Duodenal mucosa (tissue), 2 donors: ENCODE measurements around the gene TBRG4.

ENCODE experiments used
- H3K27ac ChIP-seq: one replicate; pipeline ENCODE4 v1.7.0; 2013; ENCODE audit warnings: low read depth, low read length
- H3K27me3 ChIP-seq, 2 donors: one replicate each; pipeline ENCODE4 v1.7.0; 2013; ENCODE audit warnings: low read length in 2 of 2, control low read depth in 1 of 2; ENCODE audit not compliant: insufficient read depth in 2 of 2, control insufficient read depth in 1 of 2
- H3K36me3 ChIP-seq, 2 donors: one replicate each; pipeline ENCODE4 v1.7.0; 2013; ENCODE audit warnings: low read length in 2 of 2, control low read depth in 1 of 2; ENCODE audit not compliant: insufficient read depth in 2 of 2, control insufficient read depth in 1 of 2
- H3K4me1 ChIP-seq, 2 donors: one replicate each; pipeline ENCODE4 v1.7.0; 2013; ENCODE audit warnings: low read length in 2 of 2, control low read depth in 1 of 2; ENCODE audit not compliant: insufficient read depth in 2 of 2, control insufficient read depth in 1 of 2
- H3K4me3 ChIP-seq, 2 donors: one replicate each; pipeline ENCODE4 v1.7.0; 2013; ENCODE audit warnings: low read length in 2 of 2, low read depth in 1 of 2
- H3K9ac ChIP-seq, 2 donors: one replicate each; pipeline ENCODE4 v1.7.0; 2013; ENCODE audit warnings: low read length in 2 of 2, low read depth in 1 of 2
- H3K9me3 ChIP-seq, 2 donors: one replicate each; pipeline ENCODE4 v1.7.0; 2013; ENCODE audit warnings: low read length in 2 of 2, control low read depth in 1 of 2; ENCODE audit not compliant: control insufficient read depth in 1 of 2

Gene TBRG4

DNA sequence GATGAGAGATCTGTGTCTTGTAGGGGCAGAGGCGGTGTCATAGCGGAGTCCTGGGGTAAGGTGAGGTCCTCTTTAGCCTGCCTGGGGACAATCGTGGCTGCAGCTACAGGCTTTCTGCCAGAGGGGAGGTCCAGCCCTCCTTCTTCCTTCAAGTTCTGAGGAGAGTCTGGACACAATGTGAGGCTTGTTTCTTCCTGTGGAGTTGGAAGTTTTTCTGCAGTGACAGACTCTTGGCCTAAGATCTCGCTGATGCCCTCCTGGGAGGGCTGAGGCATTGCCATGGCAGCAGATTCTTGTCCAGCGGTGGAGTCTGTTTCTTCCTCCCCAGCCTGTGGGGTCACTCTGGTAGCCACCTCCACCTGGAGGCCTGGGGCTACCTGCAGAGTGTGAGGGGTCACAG, 27.2 kb downstream of the TBRG4 start:
- H3K9ac ChIP-seq = no peak overlapping the region

DNA sequence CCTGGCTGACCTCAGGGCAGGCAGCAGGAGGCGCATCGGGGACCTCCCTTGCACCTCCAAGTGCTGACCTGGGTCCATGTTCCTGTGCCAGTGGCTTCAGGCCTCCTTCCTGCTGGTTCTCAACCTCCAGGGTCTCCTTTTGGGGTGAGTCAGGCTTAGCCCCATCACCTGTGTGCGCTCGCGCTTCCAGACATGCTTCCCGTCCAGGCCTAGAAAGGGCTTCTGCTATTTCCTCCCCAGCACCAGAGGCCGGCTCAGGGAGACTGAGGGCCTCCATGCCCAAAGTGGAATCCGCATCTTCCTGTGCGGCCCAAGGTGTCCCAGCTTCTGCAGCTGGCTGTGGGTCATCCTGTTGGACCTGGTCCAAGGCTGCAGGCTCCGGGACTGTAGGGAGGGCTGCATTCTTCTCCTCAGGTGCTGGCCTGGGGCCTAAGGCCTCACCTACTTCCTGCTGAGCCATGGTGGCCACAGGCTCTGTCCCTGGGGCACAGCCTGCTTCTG, 28.6 kb downstream of the TBRG4 start:
- Histone ChIP-seq H3K36me3 (peaks cover 0 to 4% of the 10 kb centered on the region in 2 donors), H3K4me1 (no peaks in the 10 kb centered on the region), H3K9ac (no peak overlapping the region), H3K27me3 (peaks cover 0 to under 1% of the 10 kb centered on the region in 2 donors), H3K27ac (no peak overlapping the region), H3K4me3 (no peak overlapping the region), H3K9me3 (no peaks in the 10 kb centered on the region)

More for the DNA sequence above, 27.2 kb downstream of the TBRG4 start:
- Histone ChIP-seq H3K4me3 (no peak overlapping the region), H3K27me3 (peaks cover 4 to 6% of the 10 kb centered on the region in 2 donors), H3K4me1 (no peaks in the 10 kb centered on the region), H3K36me3 (no peaks in the 10 kb centered on the region), H3K9me3 (no peaks in the 10 kb centered on the region), H3K27ac (no peak overlapping the region)

DNA sequence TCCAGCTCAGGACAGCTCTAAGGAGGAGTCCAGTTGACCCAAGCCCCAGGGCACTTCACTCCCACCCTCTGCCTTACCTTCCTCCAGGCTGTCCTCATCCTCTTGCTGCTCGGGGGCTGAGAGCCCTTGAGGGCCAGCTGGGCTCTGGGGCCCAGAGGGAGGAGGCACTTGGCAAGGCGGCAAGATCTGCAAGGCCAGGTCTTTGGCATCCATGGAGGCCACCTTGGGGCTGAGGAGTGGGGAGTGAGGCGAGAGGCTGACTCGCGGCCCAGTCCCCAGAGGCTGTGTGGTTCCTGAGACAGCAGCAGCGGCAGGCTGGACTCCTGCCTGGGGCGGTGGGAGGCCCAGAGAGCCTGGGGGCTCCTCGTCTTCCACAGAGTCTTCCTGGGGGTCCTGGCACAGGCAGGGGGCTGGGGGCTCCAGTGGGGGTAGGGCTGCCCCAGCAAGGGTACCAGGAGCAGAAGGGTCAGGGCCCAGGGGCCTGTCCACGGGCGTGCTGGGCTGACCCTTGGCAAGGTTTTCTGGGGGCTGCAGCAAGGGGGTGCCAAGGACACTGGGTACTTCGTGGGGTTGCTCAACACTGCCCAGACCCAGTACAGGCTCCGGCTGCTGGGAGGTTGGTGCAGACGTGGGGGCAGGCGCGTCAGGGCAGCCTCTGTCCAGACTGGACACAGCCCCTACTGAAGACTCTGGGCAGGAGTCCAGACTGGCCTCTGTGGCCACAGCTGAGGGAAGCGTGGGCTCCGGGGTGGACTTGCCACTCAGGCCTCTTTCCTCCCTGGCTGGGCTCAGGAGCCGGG, 29.3 kb downstream of the TBRG4 start:
- Histone ChIP-seq H3K27me3 (no peaks in the 10 kb centered on the region), H3K4me1 (no peaks in the 10 kb centered on the region), H3K36me3 (peaks cover 0 to 7% of the 10 kb centered on the region in 2 donors), H3K9me3 (no peaks in the 10 kb centered on the region), H3K9ac (no peak overlapping the region), H3K27ac (no peak overlapping the region), H3K4me3 (no peak overlapping the region)

DNA sequence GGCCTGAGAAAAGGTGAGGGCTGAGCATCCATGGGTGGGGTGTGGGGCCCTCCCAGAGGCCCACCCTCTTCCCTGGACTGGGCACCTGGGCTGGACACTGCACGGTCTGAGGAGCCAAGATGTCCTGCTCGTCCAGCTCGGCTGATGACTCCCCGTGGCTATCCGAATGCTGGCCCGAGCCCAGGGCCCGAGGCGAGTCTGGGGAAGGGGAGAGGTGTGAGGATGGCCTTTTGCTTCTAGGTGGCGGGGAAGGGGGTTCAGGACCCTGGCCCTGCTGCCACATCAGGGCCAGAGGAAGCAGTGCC, 29.9 kb downstream of the TBRG4 start:
- no peak overlapping the region for H3K4me3 ChIP-seq
- no peak overlapping the region for H3K9ac ChIP-seq
- H3K27ac ChIP-seq = no peak overlapping the region
- H3K4me1 ChIP-seq = no peaks in the 10 kb centered on the region
- H3K36me3 ChIP-seq = peaks cover 0 to 12% of the 10 kb centered on the region in 2 donors
- no peaks in the 10 kb centered on the region for H3K9me3 ChIP-seq
- H3K27me3 ChIP-seq = no peaks in the 10 kb centered on the region

DNA sequence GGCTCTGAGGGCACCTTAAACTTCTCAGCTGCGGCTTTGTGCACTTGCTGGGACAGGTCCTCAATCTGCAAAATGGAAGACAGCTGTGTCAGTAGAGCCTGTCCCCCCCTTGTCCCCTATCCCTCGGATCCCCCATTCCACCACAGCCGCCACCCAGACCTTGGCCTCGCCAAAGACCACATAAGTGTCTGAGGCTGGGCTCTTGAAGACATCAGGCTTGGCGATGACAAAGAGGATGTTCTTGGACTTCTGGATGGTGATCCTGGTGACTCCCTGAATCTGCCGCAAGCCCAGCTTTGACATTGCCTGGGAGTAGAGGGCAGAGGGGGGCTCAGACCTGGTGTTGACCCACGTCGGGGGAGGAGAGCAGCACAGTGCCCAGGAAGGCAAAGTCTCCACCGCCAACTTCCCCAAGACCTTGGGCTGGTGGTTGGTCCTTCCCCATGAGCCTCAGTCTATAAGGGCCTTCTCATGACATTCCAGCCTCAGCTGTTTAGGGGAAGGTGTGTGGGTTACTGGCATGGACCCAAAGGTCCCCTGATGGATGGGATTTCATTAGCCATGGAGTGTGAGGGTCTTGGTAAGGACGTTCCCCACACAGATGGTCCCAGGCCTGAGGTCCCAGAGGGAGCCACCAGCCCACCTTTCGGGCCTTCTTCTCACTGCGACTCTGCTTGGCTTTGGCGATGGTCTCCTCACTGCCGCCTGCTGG, 30.4 kb downstream of the TBRG4 start:
- Histone ChIP-seq H3K36me3 (peaks cover 4 to 17% of the 10 kb centered on the region in 2 donors), H3K4me3 (no peak overlapping the region), H3K27ac (no peak overlapping the region)

DNA sequence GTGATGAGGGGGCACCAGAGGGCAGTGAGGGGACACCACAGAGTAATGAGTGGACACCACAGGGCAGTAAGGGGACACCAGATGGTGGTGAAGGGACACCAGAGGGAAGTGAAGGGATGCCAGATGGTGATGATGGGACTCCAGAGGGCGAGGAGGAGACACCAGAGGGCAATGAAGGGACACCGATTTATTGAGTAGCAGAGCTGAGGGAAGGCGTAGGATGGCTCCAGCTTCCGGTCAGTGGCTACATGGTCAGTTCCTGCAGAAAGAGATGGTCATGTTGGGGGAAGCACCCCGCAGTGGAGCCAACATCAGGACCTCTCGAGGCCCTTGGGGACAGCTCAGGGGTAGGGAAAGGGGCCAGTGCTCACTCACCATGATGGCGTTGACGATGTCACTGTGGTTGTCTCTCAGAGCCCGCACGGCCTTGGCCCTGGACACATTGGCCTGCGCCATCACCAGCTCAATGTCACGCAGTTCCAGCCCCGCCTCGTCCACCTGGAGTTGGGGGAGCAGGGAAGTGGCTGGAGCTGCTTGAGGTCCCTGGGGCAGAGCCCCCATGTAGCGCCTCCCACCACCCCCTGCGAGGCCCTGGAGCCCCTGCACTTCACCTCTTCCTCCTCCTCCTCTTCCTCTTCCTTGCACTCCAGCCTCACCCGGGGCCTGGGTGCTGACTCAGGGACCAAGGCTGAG, 31.1 kb downstream of the TBRG4 start:
- peaks cover 11 to 24% of the 10 kb centered on the region in 2 donors for H3K36me3 ChIP-seq
- no peak overlapping the region for H3K4me3 ChIP-seq
- H3K27ac ChIP-seq = no peak overlapping the region
- H3K4me1 ChIP-seq = no peaks in the 10 kb centered on the region
- H3K27me3 ChIP-seq = no peaks in the 10 kb centered on the region
- H3K9ac ChIP-seq = no peak overlapping the region
- H3K9me3 ChIP-seq = no peaks in the 10 kb centered on the region

More for the DNA sequence above, 30.4 kb downstream of the TBRG4 start:
- H3K27me3 ChIP-seq = no peaks in the 10 kb centered on the region
- H3K9me3 ChIP-seq = no peaks in the 10 kb centered on the region
- H3K9ac ChIP-seq = no peak overlapping the region
- no peaks in the 10 kb centered on the region for H3K4me1 ChIP-seq

DNA sequence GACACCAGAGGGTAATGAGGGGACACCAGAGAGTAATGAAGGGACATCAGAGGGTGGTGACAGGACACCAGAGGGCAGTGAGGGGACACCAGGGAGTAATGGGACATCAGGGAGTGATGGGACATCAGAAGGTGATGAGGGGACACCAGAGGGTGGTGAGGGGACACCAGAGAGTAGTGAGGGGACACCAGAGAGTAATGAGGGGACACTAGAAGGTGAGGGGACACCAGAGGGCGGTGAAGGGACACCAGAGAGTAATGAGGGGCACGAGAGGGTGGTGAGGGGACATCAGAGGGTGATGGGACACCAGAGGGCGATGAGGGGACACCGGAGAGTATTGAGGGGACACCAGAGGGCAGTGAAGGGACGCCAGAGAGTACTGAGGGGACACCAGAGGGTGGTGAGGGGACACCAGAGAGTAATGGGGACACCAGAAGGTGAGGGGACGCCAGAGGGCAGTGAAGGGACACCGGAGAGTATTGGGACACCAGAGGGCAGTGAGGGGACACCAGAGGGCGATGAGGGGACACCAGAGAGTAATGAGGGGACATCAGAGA, 33.3 kb downstream of the TBRG4 start:
- no peak overlapping the region for H3K4me3 ChIP-seq
- H3K36me3 ChIP-seq = peaks cover 24 to 46% of the 10 kb centered on the region in 2 donors
- H3K27ac ChIP-seq = no peak overlapping the region
- H3K4me1 ChIP-seq = no peaks in the 10 kb centered on the region
- no peaks in the 10 kb centered on the region for H3K27me3 ChIP-seq
- no peaks in the 10 kb centered on the region for H3K9me3 ChIP-seq
- no peak overlapping the region for H3K9ac ChIP-seq

DNA sequence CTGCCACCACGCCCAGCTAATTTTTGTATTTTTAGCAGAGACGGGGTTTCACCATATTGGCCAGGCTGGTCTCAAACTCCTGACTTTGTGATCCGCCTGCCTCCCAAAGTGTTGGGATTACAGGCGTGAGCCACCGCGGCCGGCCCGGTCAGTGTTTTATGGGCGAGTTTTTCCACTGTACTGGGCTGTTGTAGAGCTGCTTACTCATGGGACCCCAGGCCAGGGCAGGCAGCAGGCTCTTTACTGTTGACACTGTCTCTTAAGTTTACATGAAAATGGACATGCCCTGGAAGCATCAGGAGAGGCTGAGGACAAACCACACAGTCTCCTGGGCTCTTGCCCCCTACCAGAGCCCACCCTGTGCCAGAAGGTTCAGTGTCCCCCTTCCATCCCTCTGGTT, 33.9 kb downstream of the TBRG4 start:
- Histone ChIP-seq H3K9ac (no peak overlapping the region), H3K4me1 (no peaks in the 10 kb centered on the region), H3K4me3 (no peak overlapping the region), H3K27me3 (no peaks in the 10 kb centered on the region), H3K27ac (no peak overlapping the region), H3K36me3 (peaks cover 29 to 52% of the 10 kb centered on the region in 2 donors), H3K9me3 (no peaks in the 10 kb centered on the region)

DNA sequence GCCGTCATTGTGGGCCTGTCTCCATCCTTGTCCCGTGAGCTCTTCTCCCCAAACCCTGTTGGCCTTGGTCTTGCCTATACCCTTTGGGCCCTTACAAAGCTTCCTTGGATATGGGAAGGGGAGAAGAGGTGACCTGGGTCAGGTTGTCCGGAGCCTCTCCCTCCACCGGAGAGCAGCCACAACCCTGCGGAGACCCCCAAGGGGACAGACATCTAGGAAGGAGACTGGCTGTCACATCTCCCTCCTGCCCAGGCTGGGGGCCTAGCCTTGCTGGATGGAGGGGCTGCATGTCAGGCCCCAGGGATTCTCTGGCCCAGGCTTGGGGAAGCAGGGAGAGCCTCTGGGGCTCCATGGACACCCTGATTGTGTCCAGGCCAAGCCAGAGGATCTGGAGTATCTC, 34.6 kb downstream of the TBRG4 start:
- H3K9me3 ChIP-seq = no peaks in the 10 kb centered on the region
- H3K36me3 ChIP-seq = peaks cover 32 to 58% of the 10 kb centered on the region in 2 donors
- no peaks in the 10 kb centered on the region for H3K27me3 ChIP-seq
- H3K27ac ChIP-seq = no peak overlapping the region
- H3K4me1 ChIP-seq = no peaks in the 10 kb centered on the region
- H3K9ac ChIP-seq = no peak overlapping the region
- H3K4me3 ChIP-seq = no peak overlapping the region
